K562 (cell line): ENCODE measurements around the gene CNTROB. TPM values are rescaled to one million over a fixed set of nuclear protein-coding genes. Genes with fewer than 3 reads are reported as not detected.

ENCODE experiments used
- ARNT ChIP-seq, 2 experiments: fragments of 450-650 bp; IDR thresholded peaks; 2 replicates each; pipeline ENCODE4 v1.6.1; 2016; ENCODE audit warnings: mild to moderate bottlenecking in 1 of 2
- CBX8 ChIP-seq: fragments of 200-600 bp; sonication (generic); IDR thresholded peaks from 2 replicates; pipeline ENCODE4 v1.6.1; 2012; ENCODE audit warnings: borderline replicate concordance, mixed run types, low read depth, mild to moderate bottlenecking, moderate library complexity, mixed read lengths, low read length, control low read depth, inconsistent platforms; ENCODE audit not compliant: poor library complexity, severe bottlenecking; ENCODE audit errors: extremely low read depth
- HEY1 ChIP-seq: fragments of 250-450 bp; sonication (Bioruptor Pico); IDR thresholded peaks from 2 replicates; pipeline ENCODE4 v1.5.0; 2020; ENCODE audit warnings: mild to moderate bottlenecking, moderate library complexity, borderline replicate concordance
- HNRNPUL1 ChIP-seq: fragments of 200-400 bp; formaldehyde crosslinking; IDR thresholded peaks from 2 replicates; pipeline ENCODE4 v1.6.1; 2017; ENCODE audit warnings: low read length
- NFIX ChIP-seq: fragments of 250-450 bp; sonication (Bioruptor Pico); IDR thresholded peaks from 2 replicates; pipeline ENCODE4 v1.4.0; 2020; ENCODE audit warnings: low read depth, mild to moderate bottlenecking, moderate library complexity
- NONO ChIP-seq, 2 experiments: fragments of 200-400 bp in 1 of 2; fragments of 450-650 bp in 1 of 2; formaldehyde crosslinking in 1 of 2; IDR thresholded peaks; 2 replicates each; pipeline ENCODE4 v1.6.1; 2017; ENCODE audit warnings: low read depth in 2 of 2, mild to moderate bottlenecking in 2 of 2, moderate library complexity in 2 of 2, low read length in 1 of 2
- PATZ1 ChIP-seq: fragments of 250-450 bp; sonication (Bioruptor Pico); IDR thresholded peaks from 2 replicates; pipeline ENCODE4 v1.5.0; 2020; ENCODE audit warnings: mild to moderate bottlenecking, borderline replicate concordance
- RNF2 ChIP-seq: sonication (generic); IDR thresholded peaks from 2 replicates; pipeline ENCODE4 v1.6.1; 2016
- SMAD4 ChIP-seq: fragments of 250-450 bp; sonication (Bioruptor Pico); conservative IDR thresholded peaks from 2 replicates; pipeline ENCODE4 v1.8.0; 2021; ENCODE audit warnings: inconsistent platforms, mild to moderate bottlenecking, moderate library complexity
- TGIF2 ChIP-seq: sonication (generic); formaldehyde crosslinking; IDR thresholded peaks from 2 replicates; pipeline ENCODE4 v1.8.1; 2022; ENCODE audit warnings: mild to moderate bottlenecking, missing genetic modification reagents, moderate library complexity
- VEZF1 ChIP-seq: fragments of 200-800 bp; sonication (Bioruptor generic); IDR thresholded peaks from 2 replicates; pipeline ENCODE4 v1.6.1; 2017; ENCODE audit warnings: missing genetic modification characterization, missing compliant biosample characterization
- ZNF165 ChIP-seq: fragments of 250-450 bp; sonication (Bioruptor Pico); IDR thresholded peaks from 2 replicates; pipeline ENCODE4 v1.4.0; 2020; ENCODE audit warnings: borderline replicate concordance
- ZNF282 ChIP-seq: sonication (generic); formaldehyde crosslinking; IDR thresholded peaks from 2 replicates; pipeline ENCODE4 v1.8.1; 2023; ENCODE audit warnings: missing genetic modification reagents
- ZNF431 ChIP-seq: sonication (generic); formaldehyde crosslinking; IDR thresholded peaks from 2 replicates; pipeline ENCODE4 v1.8.0; 2022; ENCODE audit warnings: mild to moderate bottlenecking, missing genetic modification reagents
- ZNF583 ChIP-seq: fragments of 250-450 bp; sonication (Bioruptor Pico); IDR thresholded peaks from 2 replicates; pipeline ENCODE4 v1.4.0; 2020
- ZNF79 ChIP-seq: fragments of 250-450 bp; sonication (Bioruptor Pico); IDR thresholded peaks from 2 replicates; pipeline ENCODE4 v1.4.0; 2020; ENCODE audit warnings: low read depth, mild to moderate bottlenecking, moderate library complexity
- polyA plus RNA-seq, 8 experiments: library from polyadenylated mRNA; depleted of rRNA in 4 of 8; stranded (reverse) in 5 of 8; unstranded in 3 of 8; fragments of >200 nt; fragmentation: Nextera tagmentation in 2 of 8; fragmentation: Illumina TruSeq in 1 of 8; extraction: Ambion mirVana in 2 of 8; extraction: Trizol in 1 of 8; gene quantifications; 2 replicates each; pipeline versions ENCODE4 v1.2.1 to v1.2.3, GENCODE V29; 2011 to 2014; ENCODE audit warnings: inconsistent platforms in 1 of 8, missing spikeins in 1 of 8
- total RNA-seq, 7 experiments: library from RNA; depleted of rRNA in 6 of 7; stranded (reverse); fragments of >200 nt in 6 of 7; fragmentation: Illumina TruSeq in 2 of 7; extraction: Trizol in 2 of 7; gene quantifications; 2 replicates each; pipeline versions ENCODE4 v1.2.1 to v1.2.3, GENCODE V29; 2011 to 2021; ENCODE audit warnings: low replicate concordance in 1 of 7
- TF ChIP-seq, protein P1 (sequence below): fragments of 250-450 bp; sonication (Bioruptor Pico); IDR thresholded peaks from 2 replicates; pipeline ENCODE4 v1.6.1; 2021; ENCODE audit warnings: mild to moderate bottlenecking
- TF ChIP-seq, protein P2 (sequence below): fragments of 450-650 bp; conservative IDR thresholded peaks from 2 replicates; pipeline ENCODE4 v1.6.1; 2016; ENCODE audit warnings: missing genetic modification characterization, low read depth, mild to moderate bottlenecking, control low read depth, missing compliant biosample characterization

CNTROB gene
- total and polyA plus RNA-seq, 9 of the 15 experiments (the other 6 are each of a cell fraction or from before 2014, with no cell fraction given), result 1.9 to 33.3 (median 23.0) TPM

- no peak for TF ChIP-seq NFIX (CRISPR knock-in tag)
- TF ChIP-seq ZNF583 (CRISPR knock-in tag), result no peak
- TF ChIP-seq, protein P1, sequence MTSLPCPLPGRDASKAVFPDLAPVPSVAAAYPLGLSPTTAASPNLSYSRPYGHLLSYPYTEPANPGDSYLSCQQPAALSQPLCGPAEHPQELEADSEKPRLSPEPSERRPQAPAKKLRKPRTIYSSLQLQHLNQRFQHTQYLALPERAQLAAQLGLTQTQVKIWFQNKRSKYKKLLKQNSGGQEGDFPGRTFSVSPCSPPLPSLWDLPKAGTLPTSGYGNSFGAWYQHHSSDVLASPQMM, result no peak
- TF ChIP-seq CBX8, result no peak
- TF ChIP-seq, protein P2, sequence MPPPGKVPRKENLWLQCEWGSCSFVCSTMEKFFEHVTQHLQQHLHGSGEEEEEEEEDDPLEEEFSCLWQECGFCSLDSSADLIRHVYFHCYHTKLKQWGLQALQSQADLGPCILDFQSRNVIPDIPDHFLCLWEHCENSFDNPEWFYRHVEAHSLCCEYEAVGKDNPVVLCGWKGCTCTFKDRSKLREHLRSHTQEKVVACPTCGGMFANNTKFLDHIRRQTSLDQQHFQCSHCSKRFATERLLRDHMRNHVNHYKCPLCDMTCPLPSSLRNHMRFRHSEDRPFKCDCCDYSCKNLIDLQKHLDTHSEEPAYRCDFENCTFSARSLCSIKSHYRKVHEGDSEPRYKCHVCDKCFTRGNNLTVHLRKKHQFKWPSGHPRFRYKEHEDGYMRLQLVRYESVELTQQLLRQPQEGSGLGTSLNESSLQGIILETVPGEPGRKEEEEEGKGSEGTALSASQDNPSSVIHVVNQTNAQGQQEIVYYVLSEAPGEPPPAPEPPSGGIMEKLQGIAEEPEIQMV (tag), result no peak
- no peak for TF ChIP-seq HNRNPUL1
- TF ChIP-seq TGIF2, result 0 out of 2 replicates have a peak, but pooled peaks have one; percentile 38
- TF ChIP-seq ZNF79 (CRISPR knock-in tag), result no peak
- TF ChIP-seq NONO (IDR thresholded peaks at IDR 0.05; ENCODE audit: low read depth in 2 of 2, low read length in 1 of 2), result no peak; a peak in 1 of 4 replicates
- TF ChIP-seq ZNF165 (CRISPR knock-in tag), result no peak
- TF ChIP-seq ARNT (IDR thresholded peaks at IDR 0.05), result no peak
- peak; percentile 64; the same call in 1 of the 2 replicates for TF ChIP-seq SMAD4 (CRISPR knock-in tag)
- TF ChIP-seq ZNF431, result peak; percentile 86
- peak; percentile 51 for TF ChIP-seq RNF2
- peak; percentile 54 for TF ChIP-seq VEZF1 (CRISPR knock-in tag)
- peak; percentile 78; the same call in 1 of the 2 replicates for TF ChIP-seq ZNF282 (CRISPR knock-in tag)
- TF ChIP-seq HEY1 (CRISPR knock-in tag), result no peak
- no peak for TF ChIP-seq PATZ1 (CRISPR knock-in tag)
These were observed 16.2 kb upstream of the CNTROB start, which contains the start of gene RNF227 (continued) for GRCh38 chr17:7915611-7916384.
